Heart left ventricle (tissue), 13 donors: ENCODE measurements around the gene TAF4.

Source experiments
- CTCF ChIP-seq, 12 donors: fragments of 200-600 bp; sonication (generic) in 4 of 12; IDR thresholded peaks; one replicate each; pipeline versions ENCODE4 v1.5.0 to v1.8.0; 2018 to 2022; ENCODE audit warnings: antibody characterized with exemption in 12 of 12, mild to moderate bottlenecking in 5 of 12
- POLR2A ChIP-seq, 2 donors: fragments of 450-650 bp; IDR thresholded peaks; one replicate each; pipeline ENCODE4 v1.6.1; 2017; ENCODE audit warnings: antibody characterized with exemption in 2 of 2, mild to moderate bottlenecking in 2 of 2, moderate library complexity in 2 of 2
- donor health status: ischemic (EF 13 %, LVEDD 7.1; RV severe dilation, severe dysfunction).
- donor health status: DM: no; HTN: yes; CAD: no.
- donor health status: DM: no; HTN: no; CAD: no.
- donor health status: ischemic (EF 25% LVEDD 6.9; RV normal size, moderate dysfunction).
- donor health status: ischemic (EF 25% LVEDD 5.7; RV mildly dilated, moderate dysfunction).
- donor health status: ischemic (EF 35%, LVEDD 5.7; RV mildly dilated, moderate dysfunction).
- donor health status: nonischemic (EF 11% LVEDD 7.7; RV severe dilation, severe dysfunction).
- donor health status: DM: yes; HTN: yes; CAD: no.
- donor health status: PGD.
- donor health status: ischemic (EF 29% LVEDD 5.4; RV normal size, mild dysfunction).
- donor health status: nonischemic (EF 23%, LVEDD 6.1; RV moderate dilation, normal function).

GRCh38 chr20:61940976-61941720 lies 124.5 kb downstream of the TAF4 start:
- TF ChIP-seq CTCF (IDR thresholded peaks at IDR 0.05) (no peak), POLR2A (IDR thresholded peaks at IDR 0.05) (no peak)
